HG02973 (cell line): ENCODE results near the gene ATP9A.
"Not testable (repeated sequence)": the region's sequence is repeated elsewhere in the genome, so short reads cannot be mapped to it uniquely, and the experiment has no call there.

Experiments
- ATAC-seq: cut with Tn5 transposase; IDR thresholded peaks from one replicate; pipeline ENCODE4 v1.9.1; 2021; ENCODE audit warnings: moderate library complexity; ENCODE audit not compliant: unreplicated experiment

Gene ATP9A

DNA sequence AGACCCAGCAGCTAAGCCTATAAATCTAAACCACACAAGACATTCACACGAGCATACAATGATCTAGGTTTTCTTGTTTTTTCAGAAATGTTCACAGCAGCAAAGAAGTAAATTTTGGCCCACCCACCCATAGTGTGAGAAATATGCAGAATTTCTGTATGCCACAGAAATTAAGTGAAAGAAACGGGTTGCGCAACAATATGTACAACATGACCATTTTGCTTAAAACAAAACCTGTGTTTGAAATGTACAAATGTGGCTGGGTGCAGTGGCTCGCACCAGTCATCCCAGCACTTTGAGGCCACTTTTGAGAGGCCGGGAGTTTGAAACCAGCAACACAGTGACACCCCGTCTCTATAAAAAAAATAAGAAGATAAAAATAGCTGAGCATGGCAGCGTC is 24.8 kb upstream of the ATP9A start:
- no peak for ATAC-seq

- ATAC-seq = no peak
These were observed 23.4 kb upstream of the ATP9A start for GRCh38 chr20:51791626-51792025.

DNA sequence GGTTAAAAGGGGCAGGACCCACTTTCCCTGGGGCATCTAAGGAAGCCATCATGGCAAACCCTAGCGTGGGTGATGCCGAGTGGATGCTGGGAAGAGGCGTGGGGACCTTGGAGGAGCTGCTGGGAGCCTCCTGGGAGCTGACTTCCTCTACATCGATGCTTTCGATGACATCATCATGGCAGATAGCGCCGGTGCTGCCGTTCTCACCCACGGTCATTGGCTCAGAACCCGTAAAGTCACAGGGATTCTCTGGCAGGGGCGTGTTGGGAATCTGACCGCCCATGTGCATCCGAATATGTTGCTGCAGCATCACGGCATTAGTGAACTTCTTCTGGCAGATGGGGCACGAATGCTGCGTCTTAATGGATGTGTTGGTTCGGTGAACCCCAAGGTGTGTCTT is 22.1 kb upstream of the ATP9A start:
- ATAC-seq = no peak

DNA sequence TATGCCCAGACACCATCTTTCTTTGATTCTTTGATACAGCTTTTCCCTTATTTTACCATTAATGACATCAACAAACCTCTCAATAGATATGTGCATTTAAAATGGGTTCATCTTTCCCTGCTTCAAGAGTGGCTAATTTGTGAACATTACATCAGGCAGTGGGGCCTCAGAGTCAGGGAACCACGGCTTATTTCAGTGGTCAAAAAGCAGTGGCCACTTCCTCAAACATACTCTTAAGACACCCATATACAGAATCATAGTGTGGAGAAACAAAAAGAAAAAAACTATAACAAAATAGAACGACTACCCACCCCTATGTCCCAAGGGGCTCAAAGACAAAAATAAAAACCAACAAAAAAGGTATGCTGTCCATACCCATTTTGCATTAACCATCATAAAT is 21.2 kb upstream of the ATP9A start:
- no peak for ATAC-seq

GRCh38 chr20:51788822-51789221 is 20.6 kb upstream of the ATP9A start:
- ATAC-seq = no peak

DNA sequence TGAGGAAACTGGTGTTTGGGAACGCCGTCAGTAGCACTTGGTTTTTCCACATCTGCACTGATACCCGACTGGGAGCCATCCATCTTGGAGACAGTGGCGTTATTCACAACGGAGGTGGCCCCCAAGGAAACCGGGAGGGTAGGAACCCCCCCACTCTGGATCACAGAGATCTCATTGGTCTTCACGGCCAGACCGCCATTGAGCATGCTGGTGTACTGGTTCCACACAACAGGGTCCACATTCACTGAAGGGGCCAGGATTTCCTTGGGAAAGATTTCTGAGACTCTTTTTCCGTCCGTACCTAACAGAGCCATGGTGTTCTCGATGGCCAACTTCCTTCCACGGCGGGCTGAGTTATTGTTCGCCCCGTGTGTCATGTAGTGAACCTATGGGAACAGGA is 16.1 kb upstream of the ATP9A start:
- no peak for ATAC-seq

DNA sequence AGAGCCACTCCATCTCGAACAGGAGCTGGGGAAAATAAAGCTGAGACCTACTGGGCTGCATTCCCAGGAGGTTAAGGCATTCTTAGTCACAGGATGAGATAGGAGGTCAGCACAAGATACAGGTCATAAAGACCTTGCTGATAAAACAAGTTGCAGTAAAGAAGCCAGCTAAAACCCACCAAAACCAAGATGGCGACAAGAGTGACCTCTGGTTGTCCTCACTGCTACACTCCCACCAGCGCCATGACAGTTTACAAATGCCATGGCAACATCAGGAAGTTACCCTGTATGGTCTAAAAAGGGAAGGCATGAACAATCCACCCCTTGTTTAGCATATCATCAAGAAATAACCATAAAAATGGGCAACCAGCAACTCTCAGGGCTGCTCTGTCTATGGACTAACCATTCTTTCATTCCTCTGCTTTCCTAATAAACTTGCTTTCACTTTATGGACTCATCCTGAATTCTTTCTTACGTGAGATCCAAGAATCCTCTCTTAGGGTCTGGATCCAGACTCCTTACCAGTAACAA is 10.1 kb upstream of the ATP9A start:
- ATAC-seq = not testable (repeated sequence)

DNA sequence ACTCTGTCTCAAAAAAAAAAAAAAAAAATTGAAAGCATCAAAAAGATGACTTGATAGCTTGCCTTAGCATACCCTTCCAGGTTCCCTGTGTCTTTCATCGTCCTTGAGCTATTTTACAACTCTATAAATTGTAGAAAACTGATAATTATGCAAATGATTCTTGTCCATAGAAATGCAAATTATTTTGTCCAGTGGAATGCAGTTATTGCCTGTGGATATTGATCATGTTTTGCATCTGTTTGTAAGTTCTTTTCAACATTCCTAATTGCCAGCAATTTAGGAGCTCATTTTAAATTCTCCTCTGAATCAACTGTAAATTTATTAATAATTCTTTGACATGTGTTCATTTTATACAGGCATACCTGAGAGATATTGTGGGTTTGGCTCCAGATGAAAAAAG is 7.1 kb upstream of the ATP9A start:
- ATAC-seq = no peak

GRCh38 chr20:51772236-51772635 is 4.0 kb upstream of the ATP9A start:
- ATAC-seq = no peak

GRCh38 chr20:51769976-51770615 is 1.9 kb upstream of the ATP9A start:
- ATAC-seq = no peak

- ATAC-seq = no peak
These were observed 748 bp upstream of the ATP9A start for GRCh38 chr20:51768759-51769517.

GRCh38 chr20:51766994-51767866 is 960 bp downstream of the ATP9A start:
- no peak for ATAC-seq

DNA sequence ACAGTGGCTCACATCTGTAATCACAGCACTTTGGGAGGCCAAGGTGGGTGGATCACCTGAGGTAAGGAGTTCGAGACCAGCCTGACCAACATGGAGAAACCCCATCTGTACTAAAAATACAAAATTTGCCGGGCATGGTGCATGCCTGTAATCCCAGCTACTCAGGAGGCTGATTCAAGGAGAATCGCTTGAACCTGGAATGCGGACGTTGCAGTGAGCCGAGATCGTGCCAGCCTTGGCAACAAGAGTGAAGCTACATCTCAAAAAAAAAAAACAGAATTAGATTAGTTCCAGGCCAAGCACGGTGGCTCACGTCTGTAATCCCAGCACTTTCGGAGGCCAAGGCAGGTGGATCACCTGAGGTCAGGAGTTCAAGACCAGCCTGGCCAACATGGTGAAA is 2.8 kb downstream of the ATP9A start:
- ATAC-seq = not testable (repeated sequence)

DNA sequence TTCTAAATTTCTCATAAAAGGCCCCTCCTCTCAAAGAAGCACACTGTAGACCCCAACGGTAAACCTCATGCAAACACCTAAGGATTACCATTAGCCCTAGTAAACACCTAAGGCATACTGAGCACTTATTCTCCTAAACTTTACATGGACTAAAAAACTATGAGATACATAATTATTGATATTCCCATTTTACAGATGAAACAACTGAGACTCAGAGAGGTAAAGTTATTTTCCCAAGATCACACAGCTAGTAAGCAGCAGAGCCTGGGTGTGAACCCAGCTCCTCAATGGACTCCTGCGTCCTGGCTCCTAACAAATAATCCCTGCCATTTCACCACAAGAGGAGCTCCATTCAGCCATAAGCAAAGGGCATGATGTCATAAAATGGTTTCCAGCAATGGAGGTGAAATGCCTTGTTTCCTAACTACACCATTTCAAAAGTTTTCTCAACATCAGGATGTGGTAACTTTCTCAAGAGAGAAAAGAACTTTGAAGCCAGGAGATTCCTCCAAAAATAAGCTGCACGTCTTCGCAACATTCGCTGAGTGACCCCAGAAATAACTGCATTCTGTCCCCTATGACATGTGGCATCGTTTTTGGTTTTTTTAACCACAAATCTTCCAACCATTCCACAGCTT is 4.1 kb downstream of the ATP9A start:
- no peak for ATAC-seq

- ATAC-seq = no peak
These were observed 7.2 kb downstream of the ATP9A start for GRCh38 chr20:51760905-51761546.

- ATAC-seq = no peak
These were observed 8.2 kb downstream of the ATP9A start for GRCh38 chr20:51759769-51760510.

GRCh38 chr20:51758978-51759544 is 9.1 kb downstream of the ATP9A start:
- ATAC-seq = no peak

- no peak for ATAC-seq
These were observed 11.0 kb downstream of the ATP9A start for GRCh38 chr20:51757226-51757625.

DNA sequence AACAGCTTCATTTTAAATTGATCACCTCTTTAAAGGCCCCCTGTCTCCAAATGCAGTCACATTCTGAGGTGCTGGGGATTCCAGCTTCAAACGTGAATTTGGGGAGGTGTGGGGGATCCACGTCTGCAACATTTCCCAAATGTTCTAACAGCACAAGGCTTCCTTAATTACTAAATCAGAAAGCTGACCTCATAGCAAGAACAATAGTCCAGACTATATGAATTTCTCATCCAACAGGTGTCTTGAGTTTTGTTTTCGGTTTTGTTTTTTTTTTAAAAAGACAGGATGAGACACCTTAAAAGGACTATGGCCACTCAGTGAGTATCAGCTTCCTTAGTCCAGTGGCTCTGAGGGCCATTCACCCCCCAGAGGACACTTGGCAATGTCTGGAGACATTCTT is 11.5 kb downstream of the ATP9A start:
- ATAC-seq = no peak
